GM11168 (cell line): ENCODE measurements around the gene HOMER2.
"Not testable (repeated sequence)": the region's sequence is repeated elsewhere in the genome, so short reads cannot be mapped to it uniquely, and the experiment has no call there.

Experiments used
- in situ Hi-C: fragments of 300-500 bp; cut with MboI; formaldehyde crosslinking; loops from one replicate; pipeline ENCODE4 v1.12.0; 2022; ENCODE audit warnings: low sequenced_read_pairs; ENCODE audit not compliant: unreplicated experiment

The HOMER2 gene

DNA sequence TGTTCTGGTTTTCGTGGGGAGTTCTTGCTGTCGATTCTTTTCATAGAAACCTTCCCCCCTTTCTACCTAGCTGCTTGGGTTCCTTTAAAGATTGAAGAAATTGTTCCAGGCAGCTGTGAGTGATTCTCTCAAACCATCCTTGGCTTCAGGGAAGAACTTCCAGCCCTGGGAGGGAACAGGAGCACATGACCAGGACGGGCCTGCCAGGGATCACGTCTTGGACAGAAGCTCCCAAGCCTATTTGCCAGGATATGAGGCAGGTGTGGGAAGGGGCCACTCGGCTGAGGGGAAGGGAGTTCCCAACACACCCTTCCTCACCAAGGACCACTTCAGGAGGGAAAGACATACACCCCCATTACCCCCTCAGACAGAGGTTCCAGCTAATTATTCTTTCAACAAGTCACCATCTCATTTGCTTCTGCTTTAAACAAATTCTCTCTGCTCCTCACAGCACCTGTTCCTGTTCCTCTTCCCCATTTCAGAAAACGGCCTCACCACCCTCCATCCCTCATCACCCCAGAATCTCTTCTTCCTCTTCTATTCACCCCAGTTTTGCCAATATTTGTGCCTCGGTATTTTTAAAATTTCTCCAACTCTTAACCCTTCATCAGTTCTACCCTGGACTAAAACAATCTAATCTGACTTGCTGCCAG lies 80.6 kb downstream of the HOMER2 start:
- in situ Hi-C loops, result no loop called here

DNA sequence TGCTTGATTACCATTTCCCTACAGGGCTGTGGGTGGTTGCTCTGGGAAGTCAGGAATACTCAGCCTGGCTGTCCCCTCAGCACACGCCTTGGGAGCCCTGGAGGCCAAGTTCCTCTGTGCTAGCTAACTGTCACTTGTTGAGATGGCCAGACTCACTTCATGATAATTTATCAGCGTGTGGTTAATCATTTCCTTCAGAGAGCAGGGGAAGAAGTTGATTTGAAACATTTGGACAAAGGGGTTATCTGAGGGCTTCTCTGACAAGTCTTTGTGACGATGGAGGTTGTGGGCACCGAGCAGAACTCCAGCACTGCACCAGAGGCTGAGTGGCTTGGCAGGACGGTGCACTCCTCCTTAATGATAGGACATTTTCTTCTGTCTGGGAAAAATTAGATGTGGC lies 81.2 kb downstream of the HOMER2 start:
- in situ Hi-C loops, result no loop called here

DNA sequence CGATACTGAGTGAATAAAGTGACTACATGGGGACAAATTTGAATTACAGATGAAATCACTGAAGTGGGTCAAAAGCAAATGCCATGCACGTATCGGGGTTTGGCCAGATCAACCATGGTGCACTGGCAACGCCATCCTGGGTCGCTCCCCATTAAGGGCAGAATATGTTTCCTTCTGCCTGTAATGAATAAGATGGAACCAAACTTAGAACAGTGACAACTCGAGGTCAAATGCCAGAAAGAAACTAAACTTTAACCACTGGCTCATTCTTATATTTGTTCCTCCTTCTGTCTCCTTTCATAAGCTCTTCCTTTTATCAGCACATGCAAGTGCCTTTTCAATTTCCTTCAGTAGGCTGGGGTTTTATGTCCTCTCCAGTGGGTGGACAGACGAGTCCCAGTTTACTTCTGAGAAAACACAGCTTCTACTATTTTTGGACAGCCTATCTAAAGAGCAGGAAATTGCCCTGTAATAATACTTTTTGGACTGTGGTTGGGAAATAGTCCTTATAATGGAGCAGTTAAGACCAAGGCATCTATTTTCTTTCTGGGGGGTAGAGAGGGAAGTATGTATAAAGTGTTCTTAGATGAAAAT lies 81.7 kb downstream of the HOMER2 start:
- in situ Hi-C loops, result no loop called here

DNA sequence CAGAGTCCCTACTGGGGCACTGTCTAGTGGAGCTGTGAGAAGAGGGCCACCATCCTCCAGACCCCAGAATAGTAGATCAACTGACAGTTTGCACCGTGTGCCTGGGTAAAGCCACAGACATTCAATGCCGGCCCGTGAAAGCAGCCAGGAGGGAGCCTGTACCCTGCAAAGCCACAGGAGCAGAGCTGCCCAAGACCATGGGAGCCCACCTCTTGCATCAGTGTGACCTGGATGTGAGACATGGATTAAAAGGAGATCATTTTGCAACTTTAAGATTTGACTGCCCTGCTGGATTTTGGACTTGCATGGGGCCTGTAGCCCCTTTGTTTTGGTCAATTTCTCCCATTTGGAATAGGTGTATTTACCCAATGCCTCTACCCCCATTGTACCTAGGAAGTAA lies 86.5 kb downstream of the HOMER2 start:
- in situ Hi-C loops, result not testable (repeated sequence)

DNA sequence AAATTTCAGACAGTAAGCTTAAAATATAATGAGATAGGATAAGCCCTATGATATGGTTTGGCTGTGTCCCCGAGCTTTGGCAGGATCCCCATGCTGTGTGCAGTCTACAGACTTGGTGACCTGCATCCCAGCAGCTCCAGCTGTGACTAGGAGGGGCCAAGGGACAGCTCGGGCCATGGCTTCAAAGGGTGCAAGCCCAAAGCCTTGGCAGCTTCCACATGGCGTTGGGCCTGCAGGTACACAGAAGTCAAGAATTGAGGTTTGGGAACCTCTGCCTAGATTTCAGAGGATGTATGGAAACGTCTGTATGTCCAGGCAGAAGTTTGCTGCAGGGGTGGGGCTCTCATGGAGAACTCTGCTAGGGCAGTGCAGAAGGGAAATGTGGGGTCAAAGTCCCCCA lies 86.9 kb downstream of the HOMER2 start:
- in situ Hi-C loops, result not testable (repeated sequence)

DNA sequence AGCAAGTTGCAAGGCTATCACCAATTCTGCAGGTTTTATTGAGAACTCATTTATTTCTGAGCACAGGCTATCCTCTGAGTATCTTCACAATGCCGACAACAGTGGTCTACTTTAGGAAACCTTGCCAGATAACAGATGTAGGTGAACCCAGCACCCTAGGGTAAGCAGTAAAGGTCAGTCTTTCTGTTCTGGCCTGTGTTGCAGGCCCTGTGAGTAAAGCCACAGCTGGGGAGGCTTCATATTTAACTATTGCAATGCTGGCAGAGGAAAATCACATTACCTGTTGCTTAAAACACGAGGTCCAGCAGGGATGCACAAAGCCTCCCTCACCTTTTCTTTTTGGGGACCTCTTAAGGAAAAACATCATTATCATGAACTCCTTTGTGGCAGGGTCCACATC lies 87.6 kb downstream of the HOMER2 start:
- in situ Hi-C loops, result no loop called here

DNA sequence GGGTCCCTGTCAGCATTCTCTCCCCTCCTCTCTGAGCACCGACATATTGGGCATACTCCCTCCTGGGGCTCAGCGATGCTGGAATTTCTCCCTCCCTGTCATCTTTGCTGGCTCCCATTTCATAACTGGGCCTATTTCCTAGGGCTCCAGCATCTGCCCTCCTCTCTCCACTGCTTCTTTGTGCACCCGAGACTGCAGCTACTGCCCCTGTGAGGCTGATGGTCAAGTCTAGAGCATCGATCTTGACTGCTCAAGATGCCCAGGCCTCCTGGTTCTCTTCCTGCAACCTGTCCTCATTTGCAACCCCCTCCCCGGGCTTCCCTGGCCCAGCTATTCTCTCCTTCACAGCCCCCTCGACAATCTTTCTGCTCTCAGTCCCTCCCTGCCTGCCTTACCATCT lies 89.6 kb downstream of the HOMER2 start:
- in situ Hi-C loops, result no loop called here

DNA sequence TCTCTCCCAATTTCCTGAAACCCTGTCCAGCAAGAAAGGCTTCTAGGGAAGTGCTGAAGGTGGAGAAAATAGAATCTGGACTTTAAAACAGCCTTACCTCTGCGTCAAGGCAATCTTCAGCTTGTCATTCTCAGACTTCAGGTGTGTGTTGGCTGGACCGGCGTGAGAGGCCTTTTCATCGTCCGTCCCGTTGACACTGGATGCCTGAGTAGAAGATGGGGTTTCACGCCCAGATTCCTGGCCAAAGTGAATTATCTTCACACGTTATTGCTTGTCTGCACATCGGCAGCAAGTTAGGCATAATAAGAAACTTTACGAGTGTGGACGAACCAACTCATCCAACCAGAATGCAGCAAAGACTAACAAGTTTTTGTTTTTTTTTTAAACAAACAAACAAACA lies 93.6 kb downstream of the HOMER2 start:
- in situ Hi-C loops, result loop anchor here (10.0 kb wide), 2 partner anchors 116 to 146 kb away; no protein-coding TSS in a partner anchor

DNA sequence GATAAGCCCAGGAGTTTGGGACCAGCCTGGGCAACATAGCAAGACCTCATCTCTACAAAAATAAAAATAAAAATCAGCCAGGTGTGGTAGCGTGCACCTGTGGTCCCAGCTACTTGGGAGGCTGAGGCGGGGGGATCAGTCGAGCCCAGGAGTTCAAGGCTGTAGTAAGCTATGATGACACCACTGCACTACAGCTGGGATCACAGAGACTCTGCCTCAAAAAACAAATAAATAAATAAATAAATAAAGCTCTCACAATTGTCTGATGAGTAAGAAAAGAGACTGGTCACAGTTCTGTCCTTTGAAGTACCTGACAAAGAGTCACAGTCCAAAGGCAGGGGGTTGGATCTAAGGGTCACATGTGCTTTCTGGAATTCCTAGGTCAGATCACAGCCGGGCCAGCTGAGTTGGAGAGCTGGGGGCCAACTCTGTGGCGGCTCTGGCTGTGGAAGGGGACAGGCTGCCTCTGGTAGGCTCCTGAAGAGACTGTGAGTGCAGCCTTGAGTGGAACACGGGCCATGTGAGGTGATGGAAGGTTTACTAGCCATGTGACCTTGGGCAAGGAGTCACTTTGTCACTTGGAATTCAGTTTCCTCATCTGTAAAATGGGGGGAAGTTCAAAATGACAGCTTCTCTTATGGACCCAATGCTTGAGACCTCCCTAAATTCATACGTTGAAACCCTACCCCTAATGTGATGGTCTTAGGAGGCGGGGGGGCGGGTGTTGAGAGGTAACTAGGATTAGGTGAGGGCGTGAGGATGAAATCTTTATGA lies 95.9 kb downstream of the HOMER2 start:
- in situ Hi-C loops, result loop anchor here (10.0 kb wide), 2 partner anchors 118 to 148 kb away; no protein-coding TSS in a partner anchor

DNA sequence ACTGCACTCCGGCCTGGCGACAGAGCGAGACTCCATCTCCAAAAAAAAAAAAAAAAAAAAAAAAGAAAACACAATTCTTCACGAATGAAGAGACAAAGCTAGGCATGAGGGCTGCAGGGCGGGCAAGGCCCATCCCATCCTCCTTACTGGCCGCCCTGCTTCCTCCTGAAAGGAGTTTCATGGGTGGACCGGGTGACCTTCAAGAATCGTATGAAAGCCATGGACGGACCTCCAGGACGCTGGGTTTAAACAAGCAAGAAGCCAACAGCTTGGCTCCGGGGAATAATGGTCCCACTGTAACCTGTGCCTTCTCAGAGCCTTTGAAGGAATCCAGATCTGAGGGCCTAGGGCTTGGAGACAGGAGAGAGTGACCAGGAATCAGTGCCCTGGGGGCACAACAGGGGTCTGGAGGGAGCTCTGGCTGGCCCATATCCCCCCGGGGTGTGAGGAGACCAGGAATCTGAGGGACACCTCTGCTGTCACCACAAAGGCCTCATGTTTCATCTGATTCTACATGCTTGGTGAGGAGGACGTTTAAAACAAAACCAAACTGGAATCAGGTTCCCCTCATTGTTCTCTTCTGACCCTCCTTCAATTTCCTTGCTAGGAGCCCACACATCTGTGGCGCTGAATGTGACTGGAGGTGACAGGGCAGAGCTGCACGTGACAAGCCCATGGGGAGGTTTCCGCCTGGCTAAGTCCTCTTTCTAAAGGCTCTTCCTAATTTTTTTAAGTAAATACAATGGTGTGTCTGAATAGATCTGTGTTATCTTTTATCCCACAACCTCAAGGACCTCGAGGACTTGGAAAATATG lies 97.0 kb downstream of the HOMER2 start:
- in situ Hi-C loops, result loop anchor here (10.0 kb wide), 2 partner anchors 119 to 149 kb away; no protein-coding TSS in a partner anchor

DNA sequence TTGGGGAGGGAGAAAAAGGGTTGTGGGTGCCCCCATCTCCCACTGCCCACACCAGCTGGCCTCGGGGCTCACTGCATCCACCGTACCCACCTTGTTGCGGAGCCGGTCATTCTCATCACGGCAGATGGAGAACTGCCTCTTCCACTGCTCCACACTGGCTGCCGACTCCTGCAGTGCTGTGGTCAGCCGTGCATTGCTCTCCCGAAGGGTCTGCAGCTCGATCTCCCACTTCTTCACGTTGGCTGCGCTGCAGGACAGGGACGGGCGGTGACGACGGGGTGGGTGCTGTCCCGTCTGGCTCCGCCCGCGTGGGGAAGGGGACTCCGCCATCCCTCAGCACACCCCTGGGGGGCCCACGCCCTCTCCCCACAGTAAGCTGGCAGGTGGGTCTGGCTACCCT lies 98.0 kb downstream of the HOMER2 start:
- in situ Hi-C loops, result loop anchor here (10.0 kb wide), 2 partner anchors 120 to 150 kb away; no protein-coding TSS in a partner anchor

DNA sequence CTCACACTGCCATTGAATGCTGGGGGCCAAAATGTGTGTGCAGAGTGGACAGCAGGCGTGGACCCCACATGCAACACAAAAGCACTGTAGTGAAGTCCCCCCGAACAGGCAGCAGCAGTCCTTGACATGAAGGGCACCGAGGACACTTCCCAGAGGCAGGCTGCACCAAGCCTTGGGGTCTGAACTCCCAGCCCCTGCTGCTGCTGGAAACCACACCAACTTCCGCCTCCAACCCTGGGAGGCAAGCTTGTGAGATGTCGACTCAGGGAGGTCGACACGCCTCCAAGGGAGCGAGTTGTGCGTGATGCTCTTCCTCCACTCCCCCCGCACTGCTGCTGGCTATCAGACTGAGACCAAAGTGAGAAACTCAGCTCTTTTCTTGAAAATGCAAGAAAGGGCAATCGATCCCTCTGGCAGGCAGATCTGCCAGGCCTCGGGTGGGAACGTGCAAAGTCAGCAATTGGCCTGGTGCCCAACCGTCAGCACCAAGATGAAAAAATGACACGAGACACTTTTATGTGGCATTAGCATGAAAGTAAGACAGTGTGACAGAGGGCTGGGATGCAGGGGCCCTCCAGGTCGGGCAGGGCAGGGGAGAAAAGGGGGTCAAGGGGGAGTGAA lies 99.5 kb downstream of the HOMER2 start:
- in situ Hi-C loops, result loop anchor here (10.0 kb wide), 2 partner anchors 122 to 152 kb away; no protein-coding TSS in a partner anchor

DNA sequence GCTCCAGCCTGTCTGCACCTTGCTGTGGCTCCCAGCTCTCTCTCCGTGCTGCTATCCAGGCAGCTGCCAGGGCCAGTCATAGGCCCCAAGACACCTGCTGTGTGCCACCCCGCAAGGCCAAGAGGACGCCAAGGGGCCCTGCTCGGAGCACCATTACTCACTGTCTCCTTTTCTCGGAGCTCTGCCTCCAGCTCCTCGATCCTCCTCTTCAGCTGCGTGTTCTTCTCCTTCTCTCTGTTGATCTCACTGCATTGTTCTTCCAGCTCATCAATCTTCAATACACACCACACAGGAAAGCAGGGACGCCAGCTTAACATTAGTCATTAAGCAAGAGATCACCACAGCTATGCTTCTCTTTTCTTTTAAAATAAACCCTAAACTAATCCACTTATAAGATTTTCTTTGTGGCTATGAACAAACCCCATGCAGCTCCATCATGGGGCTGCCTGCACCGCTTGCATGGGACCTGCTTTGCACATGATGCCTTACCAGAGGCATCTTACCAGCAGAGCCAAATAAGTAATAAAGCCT lies 100.5 kb downstream of the HOMER2 start:
- in situ Hi-C loops, result loop anchor here (10.0 kb wide), 2 partner anchors 123 to 153 kb away; no protein-coding TSS in a partner anchor

DNA sequence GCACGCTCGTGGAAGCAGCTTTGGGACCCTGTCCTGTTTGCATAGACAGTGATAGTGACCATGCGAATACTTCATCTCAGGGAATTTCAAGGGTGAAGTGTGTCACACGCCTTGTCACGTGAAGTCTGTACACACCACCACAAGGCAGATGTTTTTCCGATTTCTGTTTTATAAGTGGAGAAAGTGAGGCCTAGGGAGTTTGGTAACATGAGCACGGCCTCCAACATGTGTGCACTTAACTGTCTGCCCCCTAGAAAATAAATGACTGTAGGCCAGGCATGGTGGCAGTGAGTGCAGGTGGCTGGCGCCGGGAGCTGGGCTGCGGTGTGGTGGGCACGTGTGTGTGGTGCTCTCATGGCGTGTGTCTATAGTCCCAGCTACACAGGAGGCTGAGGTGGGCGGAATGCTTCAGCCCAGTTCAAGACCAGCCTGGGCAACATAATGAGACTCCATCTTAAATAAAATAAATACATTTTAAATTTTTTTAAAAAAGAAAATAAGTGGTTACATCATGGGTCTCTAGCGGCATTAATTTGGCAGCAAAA lies 101.1 kb downstream of the HOMER2 start:
- in situ Hi-C loops, result loop anchor here (10.0 kb wide), 2 partner anchors 123 to 153 kb away; no protein-coding TSS in a partner anchor

DNA sequence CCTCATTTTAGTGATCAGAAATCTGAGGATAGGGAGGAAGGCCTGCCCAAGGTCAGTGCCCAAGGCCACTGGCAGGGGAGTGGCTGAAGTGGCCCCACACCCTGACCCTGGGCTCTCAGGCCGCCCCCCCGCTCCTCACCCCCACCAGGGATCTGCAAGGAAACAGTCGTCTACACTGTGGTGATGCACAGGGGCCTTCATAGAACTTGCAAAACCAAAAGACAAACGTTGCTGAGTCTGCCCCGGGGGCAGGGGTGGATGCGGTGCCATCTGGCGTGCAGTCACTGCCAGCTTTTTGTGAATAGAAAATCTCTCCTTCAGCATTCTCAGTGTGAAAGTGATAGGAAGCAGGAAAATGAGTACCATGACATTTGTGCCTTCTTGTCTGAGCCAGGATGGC lies 101.8 kb downstream of the HOMER2 start:
- in situ Hi-C loops, result loop anchor here (10.0 kb wide), 2 partner anchors 124 to 154 kb away; no protein-coding TSS in a partner anchor

DNA sequence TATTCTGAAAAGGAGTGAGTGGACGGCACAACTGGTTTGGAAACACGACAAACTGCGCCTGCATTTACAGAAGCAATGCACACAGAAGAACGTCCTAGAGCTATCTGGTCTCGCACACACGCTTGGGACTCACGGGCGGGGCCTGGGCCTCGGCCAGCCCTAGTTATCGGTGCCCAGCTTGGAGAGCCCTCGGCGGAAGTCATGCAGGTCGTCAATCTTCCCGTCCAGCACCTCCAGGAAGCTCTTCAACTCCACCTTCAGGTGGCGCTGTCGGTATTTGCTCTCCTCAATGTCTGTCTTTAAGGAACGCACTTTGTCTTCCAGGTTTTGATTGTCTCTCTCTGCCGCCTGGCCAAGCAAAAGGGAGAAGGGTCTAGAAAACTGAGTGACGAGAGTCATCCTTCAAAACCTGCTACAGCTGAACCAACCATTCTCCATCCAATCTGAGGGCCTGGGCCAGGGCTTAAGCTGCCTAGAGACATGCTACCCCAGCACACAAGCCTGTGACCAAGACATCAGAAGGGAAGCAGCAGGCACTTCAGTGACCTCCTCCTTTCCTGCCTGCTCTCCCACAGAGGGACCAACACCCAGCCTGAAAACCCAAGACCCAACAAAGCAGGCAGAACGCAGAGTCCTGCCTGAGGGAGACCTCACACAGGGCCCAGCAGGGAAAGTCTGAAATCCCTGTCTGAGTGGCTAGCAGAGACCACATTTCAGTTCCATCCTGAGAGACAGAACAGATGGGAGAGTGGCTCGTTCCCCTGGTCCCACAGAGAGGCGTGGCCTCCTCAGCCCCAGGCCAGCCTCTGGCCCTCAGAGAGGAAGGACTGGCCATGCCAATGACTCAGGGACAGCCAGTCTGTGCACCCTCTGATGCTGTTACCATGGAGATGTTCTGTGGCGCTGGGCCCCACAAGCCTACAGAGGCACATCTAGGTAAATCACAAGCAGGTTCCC lies 102.7 kb downstream of the HOMER2 start:
- in situ Hi-C loops, result loop anchor here (10.0 kb wide), 2 partner anchors 125 to 155 kb away; no protein-coding TSS in a partner anchor

DNA sequence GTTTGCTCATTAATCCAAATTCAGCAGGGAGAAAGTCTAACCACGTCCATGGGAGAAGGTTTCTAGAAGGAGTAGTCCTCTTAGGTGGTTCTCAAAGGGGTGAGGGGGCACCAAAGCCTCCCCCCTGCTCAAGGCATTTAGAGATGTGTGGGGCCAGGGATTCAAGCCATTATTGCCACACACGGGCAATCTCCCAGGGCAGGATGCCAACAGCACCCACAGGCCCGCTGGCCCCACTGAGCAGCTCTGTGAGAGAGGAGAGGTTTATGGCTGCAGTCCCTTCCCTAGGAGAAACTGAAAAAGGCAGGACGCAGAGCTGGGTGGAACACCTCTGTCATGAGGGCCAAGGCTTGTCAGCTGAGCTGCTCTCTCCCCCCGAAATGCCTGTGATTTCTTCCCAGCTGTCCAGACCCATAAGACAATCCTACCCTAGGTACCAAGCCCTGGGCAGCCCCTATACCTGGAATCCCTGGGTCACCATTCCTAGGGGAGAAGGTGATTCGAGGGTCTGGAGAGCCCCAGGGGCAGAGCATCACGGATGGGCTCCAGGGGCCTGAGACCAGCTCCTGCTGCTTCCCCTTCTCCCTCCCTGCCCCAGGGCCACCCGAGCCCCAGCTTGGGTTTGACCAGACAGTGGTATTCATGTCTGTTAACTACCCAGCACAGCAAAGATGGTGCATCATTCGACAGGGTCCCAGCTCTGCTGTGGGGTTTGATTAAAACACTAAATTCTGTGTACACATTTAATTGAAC lies 104.1 kb downstream of the HOMER2 start:
- in situ Hi-C loops, result no loop called here
